NCI-H128 (cell line): Measurements from ENCODE around the gene LRRC8C.

Experiments
- DNase-seq: peaks from one replicate; lab custom pipeline; 2025; ENCODE audit not compliant: unreplicated experiment; lab: John Stamatoyannopoulos, UW

Gene LRRC8C

DNA sequence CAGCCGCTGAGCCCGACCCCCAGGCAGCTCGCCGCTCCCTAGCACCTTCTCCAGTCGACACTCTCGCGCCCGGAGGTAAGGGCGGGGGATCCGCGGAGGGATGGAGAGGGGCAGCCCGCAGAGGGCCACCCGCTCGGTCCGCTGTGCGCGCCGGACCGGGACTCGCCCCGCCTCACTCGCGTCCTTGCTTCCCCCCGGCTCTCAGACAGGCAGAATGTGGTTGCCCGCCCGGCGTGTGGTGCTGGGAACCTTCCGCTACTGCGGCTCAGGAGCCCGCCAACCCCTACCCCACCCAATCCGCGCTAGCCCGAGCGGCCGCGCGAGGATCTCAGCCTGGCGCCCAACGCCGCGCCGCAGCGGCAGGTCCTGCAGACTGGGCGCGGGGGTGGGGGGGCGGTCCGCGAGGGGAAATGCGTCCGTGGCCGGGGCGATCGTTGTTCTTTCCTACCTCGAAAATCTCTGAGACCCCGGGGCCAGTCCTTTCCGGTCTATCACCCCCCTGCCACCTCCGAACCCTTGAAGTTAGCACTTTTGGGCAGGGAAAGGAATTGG is 404 bp downstream of the LRRC8C start:
- peak; percentile 11 for DNase-seq

- no peak for DNase-seq
Measured at GRCh38 chr1:89633800-89634625, 1.1 kb downstream of the LRRC8C start.

DNA sequence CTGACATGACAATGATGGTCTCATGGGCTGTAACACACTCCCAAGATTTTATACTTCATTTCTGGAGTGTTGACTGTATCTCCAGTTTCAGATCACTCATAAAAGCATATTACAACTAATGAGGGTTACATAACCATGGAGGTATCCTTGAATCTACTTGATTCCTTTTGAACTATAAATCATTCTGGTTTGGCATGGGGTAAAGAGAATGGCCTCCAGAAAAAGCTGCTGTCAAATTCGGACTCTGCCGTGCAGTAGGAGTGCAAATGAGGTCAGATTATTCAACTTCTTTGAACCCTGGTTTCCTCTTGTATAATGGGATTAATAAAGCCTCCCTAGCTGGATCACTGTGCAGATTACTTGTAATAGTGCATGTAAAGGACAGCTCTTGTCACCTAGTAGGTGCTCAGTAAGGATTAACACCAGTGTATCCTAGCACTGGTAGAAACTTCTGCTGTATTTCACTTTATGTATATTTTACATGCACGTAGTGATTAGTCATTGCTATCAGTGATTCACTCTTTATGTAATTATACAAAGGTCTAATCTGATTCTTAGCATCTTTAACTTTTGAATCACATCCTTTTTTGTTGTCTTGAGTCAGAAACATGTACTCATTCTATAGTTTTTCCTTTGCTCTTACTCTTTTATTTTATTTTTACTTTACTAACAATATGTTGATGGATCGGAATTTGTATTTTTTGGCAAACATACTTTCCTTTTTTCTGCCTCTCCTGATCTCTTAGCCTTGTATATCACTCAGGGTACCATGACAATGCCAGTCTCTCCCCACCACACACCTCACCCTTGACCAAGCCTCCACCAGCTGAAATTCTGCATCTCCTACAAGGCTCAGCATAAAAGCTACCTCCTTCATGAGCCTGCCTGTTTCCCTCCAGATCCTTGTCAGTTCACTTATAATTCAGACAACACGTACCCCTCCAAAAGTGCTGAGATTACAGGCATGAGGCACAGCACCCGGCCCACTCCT is 3.2 kb downstream of the LRRC8C start:
- DNase-seq, result no peak

GRCh38 chr1:89637496-89637895 is 4.6 kb downstream of the LRRC8C start:
- DNase-seq, result no peak

DNA sequence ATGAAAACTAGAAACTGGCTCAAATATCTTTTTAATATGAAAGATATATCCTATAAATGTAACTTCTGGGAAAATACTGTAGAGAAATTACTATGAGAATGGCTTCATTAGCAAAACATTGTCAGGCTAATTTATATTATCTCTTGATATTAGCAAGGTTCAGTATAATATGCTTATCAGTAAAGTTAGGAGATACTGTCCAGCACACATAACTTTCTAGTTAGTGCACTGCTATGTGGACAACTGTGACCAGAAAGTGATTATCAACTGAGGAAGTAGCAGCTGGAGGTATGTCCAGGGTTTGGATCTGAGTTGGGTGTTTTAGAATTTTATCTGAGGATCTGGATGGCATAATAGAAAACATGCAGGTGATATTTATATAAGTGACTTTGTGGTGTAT is 7.5 kb downstream of the LRRC8C start:
- no peak for DNase-seq

DNA sequence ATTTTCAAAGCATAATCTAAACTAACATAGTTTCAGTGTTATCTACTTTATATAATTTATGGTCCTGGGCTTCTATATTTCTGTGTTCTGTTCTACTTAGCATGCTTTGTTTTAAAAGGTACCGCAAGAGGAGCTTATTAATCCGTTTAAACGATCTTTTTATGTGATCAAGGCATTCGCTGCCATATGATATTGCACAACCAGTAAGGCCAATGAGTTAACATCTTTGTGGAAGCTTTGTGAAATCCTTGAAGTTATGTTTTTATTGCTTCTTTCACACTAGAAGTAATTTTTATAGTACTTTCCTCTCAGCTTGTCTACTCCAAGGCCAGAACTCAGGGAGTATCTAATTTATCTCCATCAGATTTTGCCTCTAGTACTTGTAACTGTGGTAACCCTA is 8.9 kb downstream of the LRRC8C start:
- DNase-seq, result no peak

DNA sequence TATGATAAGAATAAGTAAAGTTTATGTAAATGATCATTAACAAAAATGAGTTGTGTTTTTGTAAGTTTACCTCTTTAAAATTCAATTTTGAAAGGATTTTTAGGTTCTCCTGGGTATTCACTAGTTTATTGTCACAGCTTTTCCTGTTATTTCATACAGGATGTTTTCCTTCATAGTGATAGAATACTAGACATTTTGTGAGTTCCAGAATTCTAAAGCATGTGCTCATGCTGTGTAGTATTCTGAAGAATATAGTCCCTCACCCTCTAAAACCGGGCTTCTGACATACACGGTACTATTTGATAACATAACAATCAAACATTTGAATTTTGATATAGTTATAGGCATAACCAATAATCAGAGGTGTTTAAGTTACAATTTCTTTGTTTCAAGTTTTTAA is 10.7 kb downstream of the LRRC8C start:
- no peak for DNase-seq

- no peak for DNase-seq
Measured at GRCh38 chr1:89644119-89644814, 11.3 kb downstream of the LRRC8C start.

GRCh38 chr1:89646259-89646658 is 13.3 kb downstream of the LRRC8C start:
- DNase-seq, result no peak

GRCh38 chr1:89649783-89650182 is 16.9 kb downstream of the LRRC8C start:
- DNase-seq, result no peak

DNA sequence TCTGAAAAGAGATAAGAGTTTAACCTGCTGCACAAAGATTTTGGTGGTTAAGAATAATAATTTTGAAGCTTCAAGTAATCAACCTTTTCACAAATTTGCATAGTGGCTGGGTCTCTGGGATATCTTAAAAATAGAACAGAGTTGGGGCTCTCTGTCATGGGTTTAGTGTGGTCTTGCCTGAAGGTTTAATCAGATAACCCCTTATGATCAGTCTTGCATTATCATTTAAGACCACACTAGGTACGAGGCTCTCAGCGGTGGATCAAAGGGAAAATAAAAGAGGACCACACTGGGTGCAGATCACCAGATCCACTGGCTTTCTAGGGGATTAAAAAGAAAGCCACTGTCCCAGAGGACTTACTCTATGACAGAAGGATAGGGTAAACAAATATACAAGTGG is 19.5 kb downstream of the LRRC8C start:
- no peak for DNase-seq

GRCh38 chr1:89657886-89658285 is 25.0 kb downstream of the LRRC8C start:
- DNase-seq, result no peak

DNA sequence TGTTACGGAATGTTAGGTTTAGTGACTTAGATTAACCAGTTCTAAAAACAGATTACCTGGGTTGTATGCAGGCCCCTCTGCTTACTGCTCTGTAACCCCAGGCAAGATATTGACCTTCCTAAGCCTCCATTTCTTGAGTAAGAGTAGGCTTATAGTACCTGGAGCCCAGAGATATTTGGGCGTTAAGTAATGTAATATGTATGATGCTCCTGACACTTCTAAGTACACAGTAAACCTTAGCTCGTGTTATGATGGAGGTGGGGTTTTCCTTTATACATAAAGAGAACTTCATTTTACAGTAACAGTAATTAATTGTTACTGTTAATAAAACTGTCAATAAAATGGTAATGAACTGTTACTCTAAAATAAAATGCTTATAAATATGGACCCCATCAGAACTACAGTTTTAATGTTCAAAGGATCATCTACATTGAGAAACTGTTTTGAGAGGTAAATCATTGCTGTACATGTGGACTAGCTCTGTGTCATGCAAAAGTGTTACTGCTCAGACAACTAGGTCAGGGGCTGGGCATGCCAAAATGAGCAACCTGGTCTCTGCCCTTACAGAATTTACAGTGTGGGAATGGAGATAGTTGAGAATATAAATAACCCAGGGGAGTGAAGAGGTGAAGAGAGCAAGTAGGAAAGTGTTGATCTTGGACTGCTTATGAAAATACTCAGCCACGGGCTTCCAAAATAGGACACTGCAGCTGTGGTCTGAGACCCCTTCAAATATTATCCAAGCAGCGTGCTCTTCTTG is 26.6 kb downstream of the LRRC8C start:
- DNase-seq, result no peak

- DNase-seq, result no peak
Measured at GRCh38 chr1:89660224-89661061, 27.5 kb downstream of the LRRC8C start.

GRCh38 chr1:89665941-89666340 is 33.0 kb downstream of the LRRC8C start:
- DNase-seq, result no peak

DNA sequence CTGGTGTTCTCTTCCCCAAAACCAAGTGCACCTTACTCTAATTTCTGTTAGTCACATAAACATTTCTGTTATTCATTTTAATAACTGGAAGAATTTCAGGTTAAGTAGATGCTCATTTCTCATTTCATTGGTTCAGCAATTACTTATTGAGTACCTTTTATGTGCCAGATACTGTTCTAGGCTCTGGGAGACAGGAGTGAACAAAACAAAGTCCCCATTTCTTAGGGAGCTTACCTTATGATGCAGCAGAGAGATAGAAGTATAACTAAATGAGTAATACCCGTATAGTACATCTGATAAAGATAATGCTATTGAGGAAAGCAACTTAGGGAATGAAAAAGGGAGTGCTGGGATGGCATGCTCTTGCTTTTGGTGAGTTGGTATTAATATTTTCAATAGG is 33.7 kb downstream of the LRRC8C start:
- no peak for DNase-seq

- DNase-seq, result no peak
Measured at GRCh38 chr1:89667691-89668090, 34.8 kb downstream of the LRRC8C start.

DNA sequence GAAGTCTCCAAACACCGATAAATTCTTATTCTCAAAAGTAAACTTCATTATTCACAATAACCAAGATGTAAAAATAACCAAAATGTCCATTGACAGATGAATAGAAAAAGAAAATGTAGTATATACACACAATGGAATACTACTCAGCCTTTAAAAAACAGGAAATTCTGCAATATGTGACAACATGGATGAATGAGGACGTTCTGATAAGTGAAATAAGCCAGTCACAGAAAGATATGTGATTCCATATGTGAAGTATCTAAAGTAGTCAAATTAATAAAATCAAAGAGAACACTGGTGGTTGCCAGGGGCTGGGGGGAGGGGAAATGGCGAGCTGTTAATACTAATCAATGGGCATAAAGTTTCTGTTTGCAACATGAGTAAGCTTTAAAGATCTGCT is 36.0 kb downstream of the LRRC8C start:
- no peak for DNase-seq

- DNase-seq, result no peak
Measured at GRCh38 chr1:89669441-89669840, 36.5 kb downstream of the LRRC8C start.
